IMR-90 (cell line): ENCODE results near the gene GUCY1B1.
"Not testable (repeated sequence)": the region's sequence is repeated elsewhere in the genome, so short reads cannot be mapped to it uniquely, and the experiment has no call there.

Experiments
- BHLHE40 ChIP-seq: fragments of 150-350 bp; IDR thresholded peaks from 2 replicates; pipeline ENCODE4 v1.6.1; 2016; ENCODE audit warnings: mild to moderate bottlenecking, low read depth, low read length
- CEBPB ChIP-seq: IDR thresholded peaks from 2 replicates; pipeline ENCODE4 v1.6.1; 2012; ENCODE audit warnings: low read depth, low read length, improper control_type of control experiment
- CHD1 ChIP-seq: IDR thresholded peaks from 2 replicates; pipeline ENCODE4 v1.6.1; 2012; ENCODE audit warnings: low read depth, low read length, improper control_type of control experiment
- FOS ChIP-seq: fragments of 150-350 bp; IDR thresholded peaks from 2 replicates; pipeline ENCODE4 v1.6.1; 2016; ENCODE audit warnings: low read depth, low read length
- MAFK ChIP-seq: IDR thresholded peaks from 2 replicates; pipeline ENCODE4 v1.6.1; 2012; ENCODE audit warnings: low read depth, low read length, improper control_type of control experiment
- NFE2L2 ChIP-seq: fragments of 150-350 bp; IDR thresholded peaks from 2 replicates; pipeline ENCODE4 v1.6.1; 2016; ENCODE audit warnings: low read depth, mild to moderate bottlenecking, low read length
- POLR2A ChIP-seq: IDR thresholded peaks from 2 replicates; pipeline ENCODE4 v1.6.1; 2012; ENCODE audit warnings: mild to moderate bottlenecking, low read depth, low read length
- RAD21 ChIP-seq: IDR thresholded peaks from 2 replicates; pipeline ENCODE4 v1.6.1; 2012; ENCODE audit warnings: low read length, improper control_type of control experiment
- RCOR1 ChIP-seq: IDR thresholded peaks from 2 replicates; pipeline ENCODE4 v1.6.1; 2012; ENCODE audit warnings: mild to moderate bottlenecking, low read length, improper control_type of control experiment; ENCODE audit not compliant: insufficient replicate concordance
- RFX5 ChIP-seq: IDR thresholded peaks from 2 replicates; pipeline ENCODE4 v1.8.0; 2012; ENCODE audit warnings: low read depth, mild to moderate bottlenecking, low read length, moderate library complexity
- TF ChIP-seq, protein P1 (sequence below): fragments of 150-350 bp; IDR thresholded peaks from 2 replicates; pipeline ENCODE4 v1.6.1; 2016; ENCODE audit warnings: low read depth, mild to moderate bottlenecking, low read length, moderate library complexity, borderline replicate concordance
- TF ChIP-seq, protein P2 (sequence below): conservative IDR thresholded peaks from 2 replicates; pipeline ENCODE4 v1.5.1; 2012; ENCODE audit warnings: mild to moderate bottlenecking, low read depth, low read length, improper control_type of control experiment
- TF ChIP-seq, protein P3 (sequence below): fragments of 150-350 bp; IDR thresholded peaks from 2 replicates; pipeline ENCODE4 v1.6.1; 2017; ENCODE audit warnings: mild to moderate bottlenecking, antibody characterized with exemption, low read length, low read depth

DNA sequence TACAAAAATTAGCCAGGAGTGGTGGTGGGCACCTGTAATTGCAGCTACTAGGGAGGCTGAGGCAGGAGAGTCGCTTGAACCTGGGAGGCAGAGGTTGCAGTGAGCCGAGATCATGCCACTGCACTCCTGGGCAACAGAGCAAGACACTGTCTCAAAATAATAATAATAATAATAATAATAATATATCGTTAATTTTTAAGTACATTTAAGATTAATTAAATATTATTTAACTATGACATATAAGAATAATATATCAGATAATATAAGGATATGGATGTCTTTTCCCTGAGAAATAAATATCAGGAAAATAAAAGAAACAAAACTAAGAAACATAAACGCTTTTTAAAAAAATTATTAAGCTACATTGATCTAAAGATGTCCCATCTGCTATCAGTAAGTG, 38.8 kb downstream of the GUCY1B1 start:
- TF ChIP-seq, protein P1, sequence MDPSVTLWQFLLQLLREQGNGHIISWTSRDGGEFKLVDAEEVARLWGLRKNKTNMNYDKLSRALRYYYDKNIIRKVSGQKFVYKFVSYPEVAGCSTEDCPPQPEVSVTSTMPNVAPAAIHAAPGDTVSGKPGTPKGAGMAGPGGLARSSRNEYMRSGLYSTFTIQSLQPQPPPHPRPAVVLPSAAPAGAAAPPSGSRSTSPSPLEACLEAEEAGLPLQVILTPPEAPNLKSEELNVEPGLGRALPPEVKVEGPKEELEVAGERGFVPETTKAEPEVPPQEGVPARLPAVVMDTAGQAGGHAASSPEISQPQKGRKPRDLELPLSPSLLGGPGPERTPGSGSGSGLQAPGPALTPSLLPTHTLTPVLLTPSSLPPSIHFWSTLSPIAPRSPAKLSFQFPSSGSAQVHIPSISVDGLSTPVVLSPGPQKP = not testable (repeated sequence)
- TF ChIP-seq RAD21, NFE2L2, RFX5, MAFK, FOS, POLR2A, RCOR1, CEBPB, CHD1, BHLHE40: not testable (repeated sequence)
- TF ChIP-seq, protein P2, sequence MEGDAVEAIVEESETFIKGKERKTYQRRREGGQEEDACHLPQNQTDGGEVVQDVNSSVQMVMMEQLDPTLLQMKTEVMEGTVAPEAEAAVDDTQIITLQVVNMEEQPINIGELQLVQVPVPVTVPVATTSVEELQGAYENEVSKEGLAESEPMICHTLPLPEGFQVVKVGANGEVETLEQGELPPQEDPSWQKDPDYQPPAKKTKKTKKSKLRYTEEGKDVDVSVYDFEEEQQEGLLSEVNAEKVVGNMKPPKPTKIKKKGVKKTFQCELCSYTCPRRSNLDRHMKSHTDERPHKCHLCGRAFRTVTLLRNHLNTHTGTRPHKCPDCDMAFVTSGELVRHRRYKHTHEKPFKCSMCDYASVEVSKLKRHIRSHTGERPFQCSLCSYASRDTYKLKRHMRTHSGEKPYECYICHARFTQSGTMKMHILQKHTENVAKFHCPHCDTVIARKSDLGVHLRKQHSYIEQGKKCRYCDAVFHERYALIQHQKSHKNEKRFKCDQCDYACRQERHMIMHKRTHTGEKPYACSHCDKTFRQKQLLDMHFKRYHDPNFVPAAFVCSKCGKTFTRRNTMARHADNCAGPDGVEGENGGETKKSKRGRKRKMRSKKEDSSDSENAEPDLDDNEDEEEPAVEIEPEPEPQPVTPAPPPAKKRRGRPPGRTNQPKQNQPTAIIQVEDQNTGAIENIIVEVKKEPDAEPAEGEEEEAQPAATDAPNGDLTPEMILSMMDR = not testable (repeated sequence)
- TF ChIP-seq, protein P3, sequence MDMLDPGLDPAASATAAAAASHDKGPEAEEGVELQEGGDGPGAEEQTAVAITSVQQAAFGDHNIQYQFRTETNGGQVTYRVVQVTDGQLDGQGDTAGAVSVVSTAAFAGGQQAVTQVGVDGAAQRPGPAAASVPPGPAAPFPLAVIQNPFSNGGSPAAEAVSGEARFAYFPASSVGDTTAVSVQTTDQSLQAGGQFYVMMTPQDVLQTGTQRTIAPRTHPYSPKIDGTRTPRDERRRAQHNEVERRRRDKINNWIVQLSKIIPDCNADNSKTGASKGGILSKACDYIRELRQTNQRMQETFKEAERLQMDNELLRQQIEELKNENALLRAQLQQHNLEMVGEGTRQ = not testable (repeated sequence)
